GM12878 (cell line): ENCODE results near the gene PAQR9. TPM values are rescaled to one million over a fixed set of nuclear protein-coding genes. Genes with fewer than 3 reads are reported as not detected.

ENCODE experiments used
- ATAC-seq: fragments of 200-7000 bp; cut with Tn5 transposase; 3 replicates; pipeline ENCODE4 v1.9.1; 2020; ENCODE audit warnings: mild to moderate bottlenecking, moderate library complexity
- BruUV-seq: library from RNA; stranded (reverse); fragments of 400-500 nt; replicated peaks from 2 replicates; lab custom pipeline; 2021; lab: Mats Ljungman, UMichigan
- CTCF ChIA-PET: fragments of 300-600 bp; sonication (Branson Sonifier 250); formaldehyde crosslinking; extraction: SDS; loops from one replicate; lab custom pipeline; 2021; ENCODE audit warnings: inconsistent platforms; lab: Yijun Ruan, JAX
- POLR2A ChIA-PET: fragments of 350-600 bp; formaldehyde crosslinking; extraction: SDS; loops from one replicate; lab custom pipeline; 2021; ENCODE audit warnings: inconsistent platforms; lab: Charles Lee
- RAD21 ChIA-PET: fragments of 300-600 bp; sonication (Branson Sonifier 250); formaldehyde crosslinking; loops from one replicate; lab custom pipeline; 2023; ENCODE audit warnings: antibody characterized with exemption; ENCODE audit not compliant: unreplicated experiment; lab: Charles Lee
- SMC1A ChIA-PET: fragments of 300-600 bp; sonication (Branson Sonifier 250); formaldehyde crosslinking; loops from one replicate; lab custom pipeline; 2023; ENCODE audit not compliant: unreplicated experiment, uncharacterized antibody; lab: Charles Lee
- DNase-seq: peaks from one replicate; pipeline ENCODE4 v3.0.0-alpha.2; 2011; ENCODE audit warnings: low read depth, low spot score
- FAIRE-seq: peaks from 3 replicates; lab custom pipeline; 2011; peaks lifted over from hg19 to GRCh38; lab: Jason Lieb, UNC
- H2AFZ ChIP-seq: 2 replicates; pipeline ENCODE4 v1.6.0; 2011; ENCODE audit warnings: low read depth, low read length, control low read depth; ENCODE audit not compliant: control insufficient read depth
- H3K27ac ChIP-seq: 2 replicates; pipeline ENCODE4 v1.5.1; 2011; ENCODE audit warnings: control low read depth; ENCODE audit not compliant: control insufficient read depth, insufficient read depth
- H3K27me3 ChIP-seq, 2 experiments: replicated peaks in 1 of 2; 2 replicates each; pipeline versions ENCODE4 v1.6.0 to v1.6.1; 2011; ENCODE audit warnings: low read length in 1 of 2; ENCODE audit not compliant: control insufficient read depth in 2 of 2, insufficient read depth in 2 of 2
- H3K36me3 ChIP-seq, 2 experiments: 2 replicates each; pipeline ENCODE4 v1.5.1; 2011; ENCODE audit warnings: low read length in 1 of 2; ENCODE audit not compliant: control insufficient read depth in 2 of 2, insufficient read depth in 2 of 2
- H3K4me1 ChIP-seq: 2 replicates; pipeline ENCODE4 v1.6.1; 2011; ENCODE audit warnings: mild to moderate bottlenecking, low read length, moderate library complexity, mixed read lengths; ENCODE audit not compliant: control insufficient read depth, insufficient read depth
- H3K4me2 ChIP-seq: 2 replicates; pipeline ENCODE4 v1.6.0; 2011; ENCODE audit warnings: control low read depth; ENCODE audit not compliant: control insufficient read depth, insufficient read depth
- H3K4me3 ChIP-seq: fragments of 200-600 bp; sonication (generic); 2 replicates; pipeline ENCODE4 v1.5.1; 2016
- H3K79me2 ChIP-seq: 2 replicates; pipeline ENCODE4 v1.6.0; 2011; ENCODE audit warnings: low read length; ENCODE audit not compliant: control insufficient read depth, insufficient read depth
- H3K9ac ChIP-seq: 2 replicates; pipeline ENCODE4 v1.8.0; 2011; ENCODE audit warnings: low read length, control low read depth, mixed read lengths; ENCODE audit not compliant: control insufficient read depth, insufficient read depth
- H3K9me3 ChIP-seq: replicated peaks from 3 replicates; pipeline ENCODE4 v1.5.1; 2011; ENCODE audit warnings: mild to moderate bottlenecking, low read length; ENCODE audit not compliant: control insufficient read depth, insufficient read depth
- H4K20me1 ChIP-seq: 2 replicates; pipeline ENCODE4 v1.6.0; 2011; ENCODE audit not compliant: control insufficient read depth, insufficient read depth
- ATF7 ChIP-seq: fragments of 450-650 bp; IDR thresholded peaks from 2 replicates; pipeline ENCODE4 v1.6.1; 2016; ENCODE audit warnings: low read depth, mild to moderate bottlenecking
- CBX5 ChIP-seq: sonication (generic); IDR thresholded peaks from 2 replicates; pipeline ENCODE4 v1.6.1; 2016; ENCODE audit warnings: low read depth, moderate library complexity, mild to moderate bottlenecking, inconsistent platforms
- CEBPZ ChIP-seq: fragments of 150-350 bp; IDR thresholded peaks from 2 replicates; pipeline ENCODE4 v1.6.1; 2016; ENCODE audit warnings: low read depth, low read length
- HDAC2 ChIP-seq: fragments of 200-600 bp; sonication (generic); IDR thresholded peaks from 2 replicates; pipeline ENCODE4 v1.6.1; 2017
- IRF4 ChIP-seq: IDR thresholded peaks from 2 replicates; pipeline ENCODE4 v1.6.1; 2011; ENCODE audit warnings: low read depth, low read length
- MEF2A ChIP-seq: IDR thresholded peaks from 2 replicates; pipeline ENCODE4 v1.6.1; 2011; ENCODE audit warnings: low read depth, mild to moderate bottlenecking, low read length, moderate library complexity; ENCODE audit not compliant: insufficient read depth
- NBN ChIP-seq: fragments of 450-650 bp; IDR thresholded peaks from 2 replicates; pipeline ENCODE4 v1.6.1; 2016
- NFYA ChIP-seq: IDR thresholded peaks from 2 replicates; pipeline ENCODE4 v1.6.1; 2011; ENCODE audit warnings: low read depth, mild to moderate bottlenecking, low read length, improper control_type of control experiment, borderline replicate concordance
- NR2F1 ChIP-seq: fragments of 450-650 bp; conservative IDR thresholded peaks from 2 replicates; pipeline ENCODE4 v1.6.1; 2017; ENCODE audit warnings: mild to moderate bottlenecking
- PAX8 ChIP-seq: fragments of 450-650 bp; IDR thresholded peaks from 2 replicates; pipeline ENCODE4 v1.6.1; 2017; ENCODE audit warnings: mild to moderate bottlenecking, moderate library complexity
- RAD21 ChIP-seq: IDR thresholded peaks from 2 replicates; pipeline ENCODE4 v1.6.1; 2011; ENCODE audit warnings: mild to moderate bottlenecking, low read depth, low read length, moderate library complexity; ENCODE audit not compliant: insufficient read depth
- REST ChIP-seq: IDR thresholded peaks from 2 replicates; pipeline ENCODE4 v1.6.1; 2012; ENCODE audit warnings: mild to moderate bottlenecking, low read depth, low read length
- SMAD5 ChIP-seq: IDR thresholded peaks from 2 replicates; pipeline ENCODE4 v1.6.1; 2016; ENCODE audit warnings: antibody characterized with exemption, low read depth
- SMARCA5 ChIP-seq: fragments of 450-650 bp; IDR thresholded peaks from 2 replicates; pipeline ENCODE4 v1.6.1; 2017; ENCODE audit warnings: mild to moderate bottlenecking
- SUPT20H ChIP-seq: IDR thresholded peaks from 2 replicates; pipeline ENCODE4 v1.6.1; 2011; ENCODE audit warnings: low read depth, mild to moderate bottlenecking, low read length, moderate library complexity, borderline replicate concordance; ENCODE audit not compliant: control insufficient read depth
- USF1 ChIP-seq: IDR thresholded peaks from 2 replicates; pipeline ENCODE4 v1.6.1; 2011; ENCODE audit warnings: borderline replicate concordance, low read depth, mild to moderate bottlenecking, moderate library complexity, mixed read lengths, low read length; ENCODE audit not compliant: insufficient read depth; ENCODE audit errors: extremely low read length
- YBX1 ChIP-seq: fragments of 450-650 bp; IDR thresholded peaks from 2 replicates; pipeline ENCODE4 v1.6.1; 2016; ENCODE audit warnings: antibody characterized with exemption
- WGBS: methylation state at CpG from one replicate; pipeline ENCODE4 v1.1.6; 2016; ENCODE audit warnings: low lambda C conversion rate; ENCODE audit not compliant: insufficient replicate concordance, insufficient coverage; ENCODE audit errors: missing lambda C conversion rate; 5-methylcytosine and 5-hydroxymethylcytosine counted together
- in situ Hi-C: fragments of 300-500 bp; cut with MboI; formaldehyde crosslinking; loops from 9 replicates; pipeline ENCODE4 v1.14.3; 2018; ENCODE audit warnings: mixed read lengths
- intact Hi-C: fragments of 100-400 bp; cut with micrococcal nuclease; formaldehyde crosslinking; loops from one replicate; pipeline ENCODE4 v1.14.2; 2022; ENCODE audit not compliant: unreplicated experiment
- polyA plus RNA-seq, 11 experiments: library from polyadenylated mRNA; depleted of rRNA in 4 of 11; unstranded in 6 of 11; stranded (reverse) in 5 of 11; fragments of >200 nt; fragmentation: Nextera tagmentation in 4 of 11; fragmentation: Illumina TruSeq in 1 of 11; extraction: Ambion mirVana in 4 of 11; extraction: Trizol in 1 of 11; gene quantifications; 1 replicate in 1 of 11; 2 replicates in 10 of 11; pipeline versions ENCODE4 v1.2.1 to v1.2.3, GENCODE V29; 2011 to 2016; ENCODE audit warnings: inconsistent platforms in 2 of 11, missing spikeins in 2 of 11, low read depth in 1 of 11
- total RNA-seq, 4 experiments: library from RNA; depleted of rRNA in 3 of 4; stranded (reverse); fragments of >200 nt in 3 of 4; fragmentation: Illumina TruSeq in 1 of 4; extraction: Trizol in 1 of 4; gene quantifications; 2 replicates each; pipeline versions ENCODE4 v1.2.1 to v1.2.3, GENCODE V29; 2013 to 2021

PAQR9 gene
- total and polyA plus RNA-seq, 10 of the 15 experiments (the other 5 are each of a cell fraction or from before 2014, with no cell fraction given): not detected

GRCh38 chr3:142947352-142947751 lies 16.1 kb downstream of the PAQR9 start (continued):
- no peak for TF ChIP-seq SUPT20H
- TF ChIP-seq HDAC2: no peak
- no peak for TF ChIP-seq RAD21
- no peak for TF ChIP-seq NFYA
- no peak for TF ChIP-seq NBN
- TF ChIP-seq YBX1: no peak
- no peak for TF ChIP-seq USF1
- TF ChIP-seq NR2F1: no peak
- no peak for TF ChIP-seq SMAD5
- no peak for TF ChIP-seq IRF4

- CTCF ChIA-PET: no interaction called here
- TF ChIP-seq ATF7: no peak
- TF ChIP-seq CBX5: no peak
- TF ChIP-seq PAX8: no peak
- no peak for TF ChIP-seq SMARCA5
- no peak for TF ChIP-seq REST
- no peak for TF ChIP-seq MEF2A
- no peak for TF ChIP-seq CEBPZ
These were observed 16.6 kb downstream of the PAQR9 start for GRCh38 chr3:142946861-142947260.

More at GRCh38 chr3:142946861-142947260, 16.6 kb downstream of the PAQR9 start:
- Histone ChIP-seq H3K27ac (no peak overlapping the region), H3K4me3 (no peak overlapping the region), H4K20me1 (no peaks in the 10 kb centered on the region), H3K36me3 (no peaks in the 10 kb centered on the region), H3K4me2 (no peak overlapping the region), H3K79me2 (no peaks in the 10 kb centered on the region), H3K9me3 (no peaks in the 10 kb centered on the region; the same call in 1 of the 3 replicates), H3K9ac (no peak overlapping the region), H3K27me3 (peaks cover 0 to 2% of the 10 kb centered on the region in 2 experiments; a peak in 1 of 4 replicates), H2AFZ (peak overlapping the region; percentile 29), H3K4me1 (no peaks in the 10 kb centered on the region; the same call in none of the 2 replicates)
- 40% methylated on average over 7 of the region's 8 CpGs for WGBS
- in situ Hi-C loops (no loop called here), intact Hi-C loops (no loop called here)
- RAD21 ChIA-PET: interaction anchor here (0.6 kb wide), 1 partner anchor 1646 kb away, joined by 3 read pairs; no protein-coding TSS in a partner anchor
- no peak for DNase-seq
- SMC1A ChIA-PET: interaction anchor here (0.7 kb wide), 1 partner anchor 29 kb away, joined by 3 read pairs; no protein-coding TSS in a partner anchor
- FAIRE-seq: no peak
- no TSS peak for BruUV-seq
- no peak for ATAC-seq
- POLR2A ChIA-PET: no interaction called here
